ENCODE data around the gene JMJD4.

DNA sequence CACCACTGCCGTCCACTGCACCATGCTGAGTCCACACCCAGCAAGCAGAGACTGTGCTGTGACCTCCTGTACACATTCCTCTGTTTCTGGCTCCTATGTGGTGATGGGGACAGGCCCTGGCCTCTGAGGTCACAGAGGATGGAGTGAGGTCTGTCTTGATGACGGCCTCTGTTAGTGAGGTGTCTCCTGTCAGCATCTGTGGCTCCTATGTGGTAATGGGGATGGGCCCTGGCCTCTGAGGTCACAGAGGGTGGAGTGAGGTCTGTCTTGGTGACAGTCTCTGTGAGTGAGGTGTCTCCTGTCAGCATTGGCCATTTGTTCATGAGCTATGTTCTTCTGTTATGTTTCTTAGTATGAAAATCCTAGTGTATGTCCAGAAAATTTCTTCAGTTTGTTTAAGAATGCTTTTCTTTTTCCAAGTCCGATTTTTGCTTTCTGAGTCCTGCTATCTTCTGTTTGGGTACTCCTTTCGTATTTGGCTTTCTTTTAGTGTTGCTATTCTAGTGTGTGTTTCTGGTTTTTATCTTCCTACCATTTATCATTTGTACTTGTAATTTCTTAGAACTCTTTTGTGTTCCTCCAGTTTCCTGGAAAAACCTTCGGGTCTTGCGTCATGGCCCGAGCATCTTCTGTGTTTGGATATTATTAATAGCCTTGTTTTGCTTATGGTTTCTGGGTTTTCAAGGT, 13.5 kb upstream of the JMJD4 start:
- TF ChIP-seq, protein P1, sequence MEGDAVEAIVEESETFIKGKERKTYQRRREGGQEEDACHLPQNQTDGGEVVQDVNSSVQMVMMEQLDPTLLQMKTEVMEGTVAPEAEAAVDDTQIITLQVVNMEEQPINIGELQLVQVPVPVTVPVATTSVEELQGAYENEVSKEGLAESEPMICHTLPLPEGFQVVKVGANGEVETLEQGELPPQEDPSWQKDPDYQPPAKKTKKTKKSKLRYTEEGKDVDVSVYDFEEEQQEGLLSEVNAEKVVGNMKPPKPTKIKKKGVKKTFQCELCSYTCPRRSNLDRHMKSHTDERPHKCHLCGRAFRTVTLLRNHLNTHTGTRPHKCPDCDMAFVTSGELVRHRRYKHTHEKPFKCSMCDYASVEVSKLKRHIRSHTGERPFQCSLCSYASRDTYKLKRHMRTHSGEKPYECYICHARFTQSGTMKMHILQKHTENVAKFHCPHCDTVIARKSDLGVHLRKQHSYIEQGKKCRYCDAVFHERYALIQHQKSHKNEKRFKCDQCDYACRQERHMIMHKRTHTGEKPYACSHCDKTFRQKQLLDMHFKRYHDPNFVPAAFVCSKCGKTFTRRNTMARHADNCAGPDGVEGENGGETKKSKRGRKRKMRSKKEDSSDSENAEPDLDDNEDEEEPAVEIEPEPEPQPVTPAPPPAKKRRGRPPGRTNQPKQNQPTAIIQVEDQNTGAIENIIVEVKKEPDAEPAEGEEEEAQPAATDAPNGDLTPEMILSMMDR (conservative IDR thresholded peaks at IDR 0.05; ENCODE audit: low read depth, low read length): no peak
- no peak for TF ChIP-seq RAD21 (IDR thresholded peaks at IDR 0.05; ENCODE audit: low read length)
- TF ChIP-seq NFE2L2 (IDR thresholded peaks at IDR 0.05; ENCODE audit: low read depth, low read length): no peak
- no peak for TF ChIP-seq MAFK (IDR thresholded peaks at IDR 0.05; ENCODE audit: low read depth, low read length)
- TF ChIP-seq POLR2A (IDR thresholded peaks at IDR 0.05; ENCODE audit: low read depth, low read length): no peak
- no peak for TF ChIP-seq FOS (IDR thresholded peaks at IDR 0.05; ENCODE audit: low read depth, low read length)
- no peak for TF ChIP-seq CHD1 (IDR thresholded peaks at IDR 0.05; ENCODE audit: low read depth, low read length)
- TF ChIP-seq, protein P2, sequence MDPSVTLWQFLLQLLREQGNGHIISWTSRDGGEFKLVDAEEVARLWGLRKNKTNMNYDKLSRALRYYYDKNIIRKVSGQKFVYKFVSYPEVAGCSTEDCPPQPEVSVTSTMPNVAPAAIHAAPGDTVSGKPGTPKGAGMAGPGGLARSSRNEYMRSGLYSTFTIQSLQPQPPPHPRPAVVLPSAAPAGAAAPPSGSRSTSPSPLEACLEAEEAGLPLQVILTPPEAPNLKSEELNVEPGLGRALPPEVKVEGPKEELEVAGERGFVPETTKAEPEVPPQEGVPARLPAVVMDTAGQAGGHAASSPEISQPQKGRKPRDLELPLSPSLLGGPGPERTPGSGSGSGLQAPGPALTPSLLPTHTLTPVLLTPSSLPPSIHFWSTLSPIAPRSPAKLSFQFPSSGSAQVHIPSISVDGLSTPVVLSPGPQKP (IDR thresholded peaks at IDR 0.05; ENCODE audit: borderline replicate concordance, low read depth, low read length): no peak
- TF ChIP-seq RCOR1 (IDR thresholded peaks at IDR 0.05; ENCODE audit: insufficient replicate concordance, low read length): no peak
- TF ChIP-seq MAZ (IDR thresholded peaks at IDR 0.05; ENCODE audit: borderline replicate concordance, low read depth, low read length): no peak
